Fibroblast of skin of left biceps (primary cell): ENCODE data around the gene PFKL.
"Not testable (repeated sequence)": the region's sequence is repeated elsewhere in the genome, so short reads cannot be mapped to it uniquely, and the experiment has no call there.

Experiments
- DNase-seq, 2 experiments: peaks; one replicate each; pipeline ENCODE4 v3.0.0-alpha.2; 2013; ENCODE audit warnings: low read depth in 2 of 2

PFKL gene

GRCh38 chr21:44279354-44280260 lies 20.2 kb upstream of the PFKL start:
- no peak for DNase-seq

GRCh38 chr21:44281801-44282200 lies 18.1 kb upstream of the PFKL start:
- no peak for DNase-seq

GRCh38 chr21:44282370-44282769 lies 17.5 kb upstream of the PFKL start:
- no peak for DNase-seq

- not testable (repeated sequence) for DNase-seq
These were observed 16.6 kb upstream of the PFKL start for GRCh38 chr21:44283211-44283785.

GRCh38 chr21:44283948-44284347 lies 15.9 kb upstream of the PFKL start:
- DNase-seq, result no peak

GRCh38 chr21:44285138-44285992 lies 14.5 kb upstream of the PFKL start, which contains the start of gene AIRE:
TSS of gene AIRE (plus strand) at chr21:44285876. CDS start at chr21:44286007, 131 bp downstream.
- DNase-seq, result no peak

GRCh38 chr21:44286086-44286715 lies 13.7 kb upstream of the PFKL start:
- DNase-seq, result no peak

GRCh38 chr21:44286716-44287632 lies 12.9 kb upstream of the PFKL start:
- DNase-seq, result no peak

- DNase-seq, result no peak
These were observed 11.4 kb upstream of the PFKL start for GRCh38 chr21:44288251-44289110.

- no peak for DNase-seq
These were observed 10.4 kb upstream of the PFKL start for GRCh38 chr21:44289381-44290010.

- DNase-seq, result no peak
These were observed 9.4 kb upstream of the PFKL start for GRCh38 chr21:44290327-44291077.

GRCh38 chr21:44291078-44291935 lies 8.5 kb upstream of the PFKL start:
- no peak for DNase-seq

- no peak for DNase-seq
These were observed 7.7 kb upstream of the PFKL start for GRCh38 chr21:44291936-44292811.

GRCh38 chr21:44292812-44293195 lies 7.0 kb upstream of the PFKL start:
- DNase-seq, result no peak

GRCh38 chr21:44293551-44294231 lies 6.2 kb upstream of the PFKL start:
- DNase-seq, result no peak
